GM19240 (cell line): ENCODE measurements around the gene HOXD3.

ENCODE experiments used
- DNase-seq: peaks from one replicate; pipeline ENCODE4 v3.0.0; 2011; ENCODE audit warnings: low spot score; ENCODE audit not compliant: insufficient read length

The HOXD3 gene

GRCh38 chr2:176148751-176149421 lies 8.2 kb upstream of the HOXD3 start:
- no peak for DNase-seq

GRCh38 chr2:176149481-176149938 lies 7.6 kb upstream of the HOXD3 start:
- DNase-seq, result no peak

DNA sequence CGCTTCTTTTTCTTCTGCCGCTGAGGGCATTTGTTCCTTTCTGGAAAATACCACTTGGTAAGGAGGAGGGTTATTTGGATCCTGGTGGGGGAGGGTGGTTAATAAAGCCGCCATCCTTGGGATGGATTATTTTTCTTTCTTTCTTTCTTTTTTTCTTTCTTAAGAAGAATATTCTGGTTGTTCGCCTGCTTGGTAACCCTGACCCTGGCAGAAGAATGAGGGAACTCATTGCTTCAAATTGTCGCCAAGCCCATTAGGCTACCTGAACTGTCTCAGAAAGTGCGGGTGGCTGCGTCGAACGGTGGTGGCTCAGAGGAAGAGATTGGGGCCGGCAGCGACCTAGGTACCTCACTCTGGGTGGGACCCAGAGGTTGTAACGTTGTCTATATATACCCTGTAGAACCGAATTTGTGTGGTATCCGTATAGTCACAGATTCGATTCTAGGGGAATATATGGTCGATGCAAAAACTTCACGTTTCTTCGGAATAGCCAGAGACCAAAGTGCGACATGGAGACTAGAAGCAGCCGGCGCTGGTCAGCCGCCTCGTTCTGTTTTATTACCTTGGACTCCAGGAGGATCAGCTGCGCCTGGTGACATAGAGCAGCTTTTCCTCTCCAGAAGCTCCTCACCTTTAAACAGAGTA lies 7.0 kb upstream of the HOXD3 start:
- no peak for DNase-seq

GRCh38 chr2:176150584-176151441 lies 6.3 kb upstream of the HOXD3 start:
- DNase-seq, result no peak

DNA sequence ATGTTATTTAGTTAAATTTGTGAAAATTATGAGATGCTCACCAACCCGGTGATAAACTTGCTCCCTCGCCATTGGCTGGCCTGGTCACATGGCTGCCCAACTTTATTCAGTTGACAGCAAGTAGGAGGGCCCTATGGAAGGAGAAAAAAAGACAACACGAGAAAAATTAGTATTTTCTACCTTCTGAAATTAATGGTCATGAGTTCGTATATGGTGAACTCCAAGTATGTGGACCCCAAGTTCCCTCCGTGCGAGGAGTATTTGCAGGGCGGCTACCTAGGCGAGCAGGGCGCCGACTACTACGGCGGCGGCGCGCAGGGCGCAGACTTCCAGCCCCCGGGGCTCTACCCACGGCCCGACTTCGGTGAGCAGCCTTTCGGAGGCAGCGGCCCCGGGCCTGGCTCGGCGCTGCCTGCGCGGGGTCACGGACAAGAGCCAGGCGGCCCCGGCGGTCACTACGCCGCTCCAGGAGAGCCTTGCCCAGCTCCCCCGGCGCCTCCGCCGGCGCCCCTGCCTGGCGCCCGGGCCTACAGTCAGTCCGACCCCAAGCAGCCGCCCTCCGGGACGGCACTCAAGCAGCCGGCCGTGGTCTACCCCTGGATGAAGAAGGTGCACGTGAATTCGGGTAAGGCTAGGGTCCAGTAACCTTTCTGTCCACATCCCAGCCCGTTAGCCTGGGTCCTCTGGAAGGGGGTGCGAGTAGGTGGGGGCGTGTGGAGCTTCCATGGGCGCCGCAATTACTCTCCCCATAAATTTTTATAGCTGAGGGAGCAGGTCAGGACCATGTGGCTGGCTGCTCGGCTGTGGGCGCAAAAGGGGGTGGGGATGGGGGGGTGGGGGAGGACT lies 5.4 kb upstream of the HOXD3 start, which contains the start of gene HOXD4:
Gene HOXD4 (plus strand): TSS at position 109 of the 846 bp plus-strand sequence. CDS start 84 bp downstream, at position 193.
- DNase-seq, result no peak

DNA sequence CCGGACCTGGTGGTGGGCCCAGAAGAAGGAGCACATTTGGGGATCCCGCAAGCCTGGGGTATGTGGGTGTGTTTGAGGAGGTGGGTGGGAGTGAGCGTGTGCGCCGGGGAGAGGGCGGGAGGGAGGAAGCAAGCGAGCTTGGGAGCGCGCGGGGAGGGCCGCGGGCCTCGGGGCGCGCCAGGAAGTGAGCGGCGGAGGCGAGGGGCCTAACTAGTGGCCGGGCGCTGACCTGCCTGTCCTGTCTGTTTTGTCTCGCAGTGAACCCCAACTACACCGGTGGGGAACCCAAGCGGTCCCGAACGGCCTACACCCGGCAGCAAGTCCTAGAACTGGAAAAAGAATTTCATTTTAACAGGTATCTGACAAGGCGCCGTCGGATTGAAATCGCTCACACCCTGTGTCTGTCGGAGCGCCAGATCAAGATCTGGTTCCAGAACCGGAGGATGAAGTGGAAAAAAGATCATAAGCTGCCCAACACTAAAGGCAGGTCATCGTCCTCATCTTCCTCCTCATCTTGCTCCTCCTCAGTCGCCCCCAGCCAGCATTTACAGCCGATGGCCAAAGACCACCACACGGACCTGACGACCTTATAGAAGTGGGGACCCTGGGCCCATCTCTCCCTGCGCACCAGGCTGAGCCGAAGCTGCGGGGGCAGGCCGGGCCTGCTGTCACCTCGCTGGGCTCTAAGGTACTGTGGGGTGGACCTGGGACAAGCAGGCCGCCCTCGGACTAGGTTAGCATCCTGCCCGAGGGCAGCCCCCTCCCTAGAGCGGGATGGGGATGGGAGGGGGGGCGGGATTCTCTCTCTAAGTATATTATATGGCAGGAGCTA lies 4.5 kb upstream of the HOXD3 start:
- DNase-seq, result no peak

DNA sequence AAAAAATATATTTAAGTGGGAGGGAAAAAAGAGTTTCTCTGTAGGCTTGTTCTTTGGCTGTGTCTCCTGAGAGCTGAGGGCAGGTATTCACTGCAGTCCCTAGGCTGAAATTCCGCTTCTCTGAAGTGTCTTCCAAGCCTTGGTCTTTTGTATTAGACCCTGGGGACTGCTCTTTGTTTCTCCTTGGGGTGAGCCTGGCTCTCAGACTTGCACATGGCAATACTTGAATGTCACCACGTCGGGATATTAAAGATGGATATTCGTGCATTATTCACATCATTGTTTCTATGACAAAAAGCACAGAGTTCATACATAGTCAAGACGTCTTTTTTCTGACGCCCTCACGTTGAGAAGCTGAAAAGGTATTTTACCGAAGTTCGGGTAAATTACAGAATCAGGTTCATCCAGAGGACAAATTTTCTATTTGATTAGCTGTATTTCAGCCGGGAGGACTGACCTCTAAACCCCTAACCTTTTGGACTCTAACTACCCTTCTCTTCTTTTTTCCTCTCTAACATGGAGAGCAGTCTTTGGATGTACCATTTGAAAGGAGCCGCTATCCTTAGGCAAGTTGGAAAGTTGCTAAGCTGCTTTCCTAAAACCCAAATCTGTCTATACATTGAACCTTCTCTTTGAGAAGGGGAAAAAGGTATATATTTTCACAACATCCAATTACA lies 2.4 kb upstream of the HOXD3 start:
- no peak for DNase-seq

DNA sequence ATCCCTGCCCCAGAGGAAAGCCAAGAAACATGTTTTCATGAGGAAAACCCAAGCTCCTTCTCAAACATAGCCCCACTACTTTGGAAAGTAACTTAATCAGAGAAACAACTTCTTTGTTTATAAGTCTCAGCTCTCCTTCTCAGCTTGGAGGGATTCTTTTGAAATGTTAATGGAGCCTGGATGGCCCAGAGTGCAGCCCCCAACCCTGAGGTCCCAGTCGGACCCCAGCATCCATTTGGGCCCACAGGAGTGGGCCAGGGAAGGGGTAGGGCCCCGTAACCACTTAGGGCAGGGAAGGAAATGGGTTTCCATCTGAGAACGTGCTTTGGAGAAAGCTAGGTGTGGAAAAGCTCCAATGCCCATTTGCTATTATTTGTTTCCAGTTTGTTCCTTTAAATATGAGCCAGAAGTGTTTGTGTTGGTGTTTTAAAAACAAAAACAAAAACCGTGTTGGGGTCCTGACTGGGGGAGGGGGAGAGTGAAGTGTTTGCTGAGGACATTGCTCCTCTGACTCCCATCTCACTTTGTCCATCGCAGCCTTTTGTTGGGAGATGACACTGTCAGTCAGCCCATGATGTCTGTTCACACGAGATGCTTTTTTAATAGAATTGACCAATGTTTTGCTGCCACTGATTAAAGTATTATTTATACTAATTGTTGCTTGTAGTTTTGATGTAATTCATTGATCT lies 1.6 kb upstream of the HOXD3 start:
- no peak for DNase-seq

DNA sequence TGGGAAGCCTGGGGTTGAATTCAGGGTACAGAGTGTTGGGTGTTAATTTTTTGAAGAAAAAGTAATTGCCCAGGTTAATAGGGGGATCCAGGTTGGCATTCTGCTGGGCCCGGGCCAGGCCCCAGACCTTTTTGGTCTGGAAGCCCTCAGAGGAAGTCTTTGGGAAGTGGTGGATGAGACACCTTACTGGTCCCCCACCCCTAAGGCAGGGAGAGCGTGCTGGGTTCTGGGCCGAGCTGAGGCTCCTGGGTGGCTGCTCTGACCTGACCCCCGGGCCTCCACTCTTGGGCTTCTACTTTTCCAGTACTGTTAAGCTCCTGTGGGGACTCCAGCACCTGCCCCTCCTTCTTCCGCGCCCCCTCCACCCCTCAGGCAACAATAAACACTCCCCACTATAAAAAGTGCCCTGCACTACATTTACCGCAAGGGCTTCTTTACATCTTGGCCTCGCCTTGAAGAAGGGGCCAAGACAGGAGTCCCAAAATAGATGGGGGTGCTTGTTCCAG lies 753 bp upstream of the HOXD3 start:
- no peak for DNase-seq

GRCh38 chr2:176157499-176158185 lies 535 bp downstream of the HOXD3 start:
- DNase-seq, result no peak

GRCh38 chr2:176158186-176158591 lies 1.1 kb downstream of the HOXD3 start:
- DNase-seq, result no peak

DNA sequence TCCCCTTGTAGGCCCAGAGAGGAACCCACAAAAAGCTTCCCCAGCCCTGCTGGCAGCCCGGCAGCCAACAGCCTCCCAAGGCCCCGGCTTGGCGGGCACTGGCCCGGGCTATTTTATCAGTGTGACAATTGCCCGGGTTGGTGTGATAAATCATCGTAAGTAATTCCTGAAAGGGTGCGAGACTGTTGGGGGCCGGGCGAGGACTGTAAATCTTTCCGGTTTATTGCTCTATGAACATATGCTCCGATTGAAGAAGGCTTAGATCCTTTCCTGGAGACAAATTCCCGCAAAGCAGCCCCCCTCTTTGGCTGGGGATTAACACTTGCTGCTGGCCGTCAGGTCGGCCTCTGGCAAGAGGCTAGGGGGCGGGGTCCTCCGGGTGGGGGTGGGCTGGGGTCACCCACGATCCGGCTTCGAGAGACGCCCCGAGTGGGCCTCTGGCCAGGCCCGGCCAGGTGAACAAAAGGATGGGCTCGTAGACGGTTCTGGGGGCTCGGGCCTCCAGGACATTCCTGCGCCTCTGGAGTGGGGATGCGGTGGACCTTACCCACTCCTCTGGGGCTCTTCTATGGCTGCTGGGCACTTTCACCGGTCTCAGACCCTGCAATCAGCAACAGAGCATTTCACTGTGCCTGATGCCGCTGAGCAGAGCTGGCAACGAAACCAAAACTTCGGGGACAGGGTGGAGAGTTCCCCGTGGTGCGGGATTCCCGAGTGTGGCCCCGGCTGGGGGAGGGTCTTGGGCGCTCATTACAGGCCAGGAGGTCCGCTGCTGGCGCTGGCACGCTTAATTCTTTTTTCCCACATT lies 2.0 kb downstream of the HOXD3 start:
- no peak for DNase-seq

- DNase-seq, result no peak
Measured at GRCh38 chr2:176159663-176160250, 2.6 kb downstream of the HOXD3 start.

GRCh38 chr2:176160251-176160985 lies 3.3 kb downstream of the HOXD3 start:
- DNase-seq, result no peak

GRCh38 chr2:176160986-176161824 lies 4.1 kb downstream of the HOXD3 start:
- no peak for DNase-seq
